Caco-2 (cell line): ENCODE measurements around the gene RELL2. TPM values are rescaled to one million over a fixed set of nuclear protein-coding genes. Genes with fewer than 3 reads are reported as not detected.

ENCODE experiments used
- BruUV-seq: library from RNA; stranded (reverse); fragments of 400-500 nt; replicated peaks from 2 replicates; lab custom pipeline; 2021; lab: Mats Ljungman, UMichigan
- CTCF ChIA-PET: fragments of 300-600 bp; sonication (Branson Sonifier 250); formaldehyde crosslinking; loops from one replicate; lab custom pipeline; 2022; ENCODE audit warnings: antibody characterized with exemption; lab: Charles Lee
- POLR2A ChIA-PET: fragments of 300-600 bp; sonication (Branson Sonifier 250); formaldehyde crosslinking; loops from one replicate; lab custom pipeline; 2022; ENCODE audit warnings: antibody characterized with exemption; lab: Charles Lee
- DNase-seq, 2 experiments: peaks; one replicate each; pipeline versions ENCODE4 v3.0.0 to v3.0.0-alpha.2; 2020 to 2022
- H3K27me3 ChIP-seq: replicated peaks from 2 replicates; pipeline ENCODE4 v1.6.0; 2011; ENCODE audit warnings: low read length; ENCODE audit not compliant: control insufficient read depth, insufficient read depth
- H3K36me3 ChIP-seq: 2 replicates; pipeline ENCODE4 v1.5.1; 2011; ENCODE audit warnings: low read length; ENCODE audit not compliant: control insufficient read depth, insufficient read depth
- H3K4me1 ChIP-seq: fragments of 250-450 bp; sonication (Bioruptor Pico); 2 replicates; pipeline ENCODE4 v1.5.1; 2020; ENCODE audit warnings: mild to moderate bottlenecking
- H3K4me3 ChIP-seq: 2 replicates; pipeline ENCODE4 v1.5.1; 2011; ENCODE audit warnings: low read depth, mild to moderate bottlenecking, control low read depth, low read length
- H3K9me3 ChIP-seq: fragments of 250-450 bp; sonication (Bioruptor Pico); 2 replicates; pipeline ENCODE4 v1.5.1; 2020; ENCODE audit warnings: mild to moderate bottlenecking, moderate library complexity
- H3K27ac Mint-ChIP-seq: one replicate; pipeline ENCODE4 v1.8.0; 2022; ENCODE audit warnings: mixed read lengths; ENCODE audit not compliant: unreplicated experiment
- H3K27me3 Mint-ChIP-seq: one replicate; pipeline ENCODE4 v1.8.0; 2022; ENCODE audit warnings: mixed read lengths; ENCODE audit not compliant: insufficient read depth, unreplicated experiment
- H3K36me3 Mint-ChIP-seq: one replicate; pipeline ENCODE4 v1.8.0; 2022; ENCODE audit warnings: mild to moderate bottlenecking, mixed read lengths; ENCODE audit not compliant: insufficient read depth, unreplicated experiment
- H3K4me1 Mint-ChIP-seq: one replicate; pipeline ENCODE4 v1.8.0; 2022; ENCODE audit warnings: low read depth, mixed read lengths; ENCODE audit not compliant: unreplicated experiment
- H3K4me3 Mint-ChIP-seq: one replicate; pipeline ENCODE4 v1.8.0; 2022; ENCODE audit warnings: mild to moderate bottlenecking, moderate library complexity, mixed read lengths; ENCODE audit not compliant: unreplicated experiment
- H3K9me3 Mint-ChIP-seq: one replicate; pipeline ENCODE4 v1.8.0; 2022; ENCODE audit warnings: mixed read lengths; ENCODE audit not compliant: unreplicated experiment
- CTCF ChIP-seq, 2 experiments: fragments of 200-600 bp in 1 of 2; IDR thresholded peaks; 1 replicate in 1 of 2; 2 replicates in 1 of 2; pipeline versions ENCODE4 v1.5.1 to v1.8.0; 2011 to 2022; ENCODE audit warnings: antibody characterized with exemption in 1 of 2, control low read depth in 1 of 2, inconsistent platforms in 1 of 2, low read depth in 1 of 2, low read length in 1 of 2, mild to moderate bottlenecking in 1 of 2, moderate library complexity in 1 of 2; ENCODE audit not compliant: insufficient read depth in 1 of 2, severe bottlenecking in 1 of 2, unreplicated experiment in 1 of 2
- intact Hi-C: fragments of 100-400 bp; cut with micrococcal nuclease; formaldehyde crosslinking; loops from one replicate; pipeline ENCODE4 v1.10.0; 2022; ENCODE audit not compliant: unreplicated experiment
- total RNA-seq: library from RNA; stranded (reverse); gene quantifications from 2 replicates; pipeline ENCODE4 v1.2.3, GENCODE V29; 2022

The RELL2 gene
- total RNA-seq, 1 experiment from 2014 or later = 8.7 TPM

DNA sequence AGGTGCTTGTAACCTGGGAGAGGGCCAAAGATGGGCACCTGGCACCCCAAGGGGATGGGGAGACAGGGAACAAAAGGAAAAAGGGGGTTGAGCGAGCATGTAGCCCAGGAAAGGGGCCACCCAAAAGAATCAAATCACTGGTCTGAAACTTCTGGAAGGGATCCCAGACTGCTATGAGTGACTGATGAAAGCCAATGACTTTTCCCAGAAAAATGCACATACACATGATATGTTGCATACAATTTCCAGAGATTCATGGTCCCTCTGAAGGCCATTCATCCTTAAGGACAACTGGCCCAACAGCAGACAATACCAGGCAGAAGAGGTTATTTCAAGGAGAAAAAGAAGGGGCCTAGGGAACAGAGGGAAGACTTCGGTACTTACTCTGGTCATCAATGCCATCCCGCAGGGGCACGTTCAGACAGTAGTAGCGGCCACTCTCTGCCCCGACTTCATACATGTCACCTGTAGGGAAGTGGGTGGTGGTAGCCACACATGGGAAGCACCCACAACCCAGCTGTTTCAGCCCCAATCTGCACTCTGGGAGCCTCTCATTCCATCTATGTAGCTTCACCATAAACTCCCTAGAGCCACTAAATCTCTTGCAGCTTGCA lies 8.5 kb upstream of the RELL2 start:
- POLR2A ChIA-PET = no interaction called here
- CTCF ChIA-PET = no interaction called here
- H3K4me1 Mint-ChIP-seq = no peaks in the 10 kb centered on the region
- H3K36me3 ChIP-seq = peaks cover 3% of the 10 kb centered on the region
- H3K4me1 ChIP-seq = no peaks in the 10 kb centered on the region
- no peak overlapping the region for H3K27ac Mint-ChIP-seq
- no peak for DNase-seq
- intact Hi-C loops = no loop called here
- no TSS peak for BruUV-seq
- H3K36me3 Mint-ChIP-seq = peaks cover 27% of the 10 kb centered on the region
- H3K27me3 Mint-ChIP-seq = no peaks in the 10 kb centered on the region
- no peaks in the 10 kb centered on the region for H3K9me3 ChIP-seq
- H3K27me3 ChIP-seq = no peaks in the 10 kb centered on the region
- H3K9me3 Mint-ChIP-seq = no peaks in the 10 kb centered on the region
- no peak overlapping the region for H3K4me3 ChIP-seq
- TF ChIP-seq CTCF (IDR thresholded peaks at IDR 0.05; ENCODE audit: insufficient read depth in 1 of 2, low read depth in 1 of 2, low read length in 1 of 2, severe bottlenecking in 1 of 2, unreplicated experiment in 1 of 2) = no peak
- H3K4me3 Mint-ChIP-seq = no peak overlapping the region

GRCh38 chr5:141630570-141631140 lies 6.1 kb upstream of the RELL2 start:
- Histone ChIP-seq H3K4me1 (peaks cover 4% of the 10 kb centered on the region; the same call in 1 of the 2 replicates), H3K27me3 (no peaks in the 10 kb centered on the region), H3K9me3 (no peaks in the 10 kb centered on the region), H3K36me3 (peaks cover 4% of the 10 kb centered on the region), H3K4me3 (no peak overlapping the region)
- Mint-ChIP-seq H3K4me1 (no peaks in the 10 kb centered on the region), H3K4me3 (no peak overlapping the region), H3K27ac (no peak overlapping the region), H3K9me3 (no peaks in the 10 kb centered on the region), H3K36me3 (peaks cover 11% of the 10 kb centered on the region), H3K27me3 (no peaks in the 10 kb centered on the region)
- POLR2A ChIA-PET = interaction anchor here (0.7 kb wide), 1 partner anchor 39 kb away, joined by 3 read pairs; no protein-coding TSS in a partner anchor
- no peak for DNase-seq
- CTCF ChIA-PET = interaction anchor here (1.4 kb wide), 1 partner anchor 11 kb away, joined by 4 read pairs; no protein-coding TSS in a partner anchor
- no TSS peak for BruUV-seq
- intact Hi-C loops = loop anchor here (5.0 kb wide), 1 partner anchor 567 kb away; no protein-coding TSS in a partner anchor
- TF ChIP-seq CTCF (IDR thresholded peaks at IDR 0.05; ENCODE audit: insufficient read depth in 1 of 2, low read depth in 1 of 2, low read length in 1 of 2, severe bottlenecking in 1 of 2, unreplicated experiment in 1 of 2) = no peak

- no peaks in the 10 kb centered on the region for H3K27me3 Mint-ChIP-seq
- POLR2A ChIA-PET = no interaction called here
- no peaks in the 10 kb centered on the region for H3K27me3 ChIP-seq
- H3K9me3 ChIP-seq = no peaks in the 10 kb centered on the region
- no peak for DNase-seq
- CTCF ChIA-PET = no interaction called here
- peaks cover 4% of the 10 kb centered on the region for H3K36me3 ChIP-seq
- TF ChIP-seq CTCF (IDR thresholded peaks at IDR 0.05; ENCODE audit: insufficient read depth in 1 of 2, low read depth in 1 of 2, low read length in 1 of 2, severe bottlenecking in 1 of 2, unreplicated experiment in 1 of 2) = no peak
- peaks cover 11% of the 10 kb centered on the region for H3K36me3 Mint-ChIP-seq
- intact Hi-C loops = loop anchor here (5.0 kb wide), 1 partner anchor 565 kb away; no protein-coding TSS in a partner anchor
- no peak overlapping the region for H3K27ac Mint-ChIP-seq
- H3K9me3 Mint-ChIP-seq = no peaks in the 10 kb centered on the region
- no peak overlapping the region for H3K4me3 Mint-ChIP-seq
- no peaks in the 10 kb centered on the region for H3K4me1 Mint-ChIP-seq
- BruUV-seq = no TSS peak
- H3K4me3 ChIP-seq = no peak overlapping the region
- H3K4me1 ChIP-seq = peaks cover 8% of the 10 kb centered on the region; the same call in 1 of the 2 replicates
Observed at GRCh38 chr5:141632650-141633049, 4.1 kb upstream of the RELL2 start.
